Fibroblast of gingiva (primary cell): ENCODE data around the gene MCC.

ENCODE experiments used
- DNase-seq: peaks from one replicate; pipeline ENCODE4 v3.0.0-alpha.2; 2011; ENCODE audit warnings: low read depth

The MCC gene

GRCh38 chr5:113199122-113199905 is 288.9 kb downstream of the MCC start:
- peak; percentile 84 for DNase-seq

GRCh38 chr5:113197456-113198200 is 290.6 kb downstream of the MCC start:
- DNase-seq, result no peak

- peak; percentile 27 for DNase-seq
These were observed 292.5 kb downstream of the MCC start for GRCh38 chr5:113195771-113196170.

GRCh38 chr5:113195251-113195650 is 293.0 kb downstream of the MCC start:
- no peak for DNase-seq

- DNase-seq, result no peak
These were observed 293.7 kb downstream of the MCC start for GRCh38 chr5:113194591-113194990.

GRCh38 chr5:113194125-113194524 is 294.1 kb downstream of the MCC start:
- no peak for DNase-seq

- no peak for DNase-seq
These were observed 294.8 kb downstream of the MCC start for GRCh38 chr5:113193311-113193978.

- DNase-seq, result no peak
These were observed 295.7 kb downstream of the MCC start for GRCh38 chr5:113192541-113192940.

- no peak for DNase-seq
These were observed 297.9 kb downstream of the MCC start for GRCh38 chr5:113190347-113190746.

GRCh38 chr5:113189291-113189690 is 299.0 kb downstream of the MCC start:
- DNase-seq, result no peak

- no peak for DNase-seq
These were observed 299.8 kb downstream of the MCC start for GRCh38 chr5:113188436-113188835.

- DNase-seq, result no peak
These were observed 300.3 kb downstream of the MCC start for GRCh38 chr5:113187906-113188305.

GRCh38 chr5:113186061-113186460 is 302.2 kb downstream of the MCC start:
- no peak for DNase-seq

- no peak for DNase-seq
These were observed 304.6 kb downstream of the MCC start for GRCh38 chr5:113183694-113184093.

- DNase-seq, result no peak
These were observed 305.5 kb downstream of the MCC start for GRCh38 chr5:113182658-113183344.

GRCh38 chr5:113181853-113182490 is 306.3 kb downstream of the MCC start:
- DNase-seq, result no peak

- DNase-seq, result no peak
These were observed 306.8 kb downstream of the MCC start for GRCh38 chr5:113181409-113181808.

- DNase-seq, result peak; percentile 22
These were observed 309.1 kb downstream of the MCC start for GRCh38 chr5:113179156-113179555.

- no peak for DNase-seq
These were observed 310.0 kb downstream of the MCC start for GRCh38 chr5:113178073-113178779.

- no peak for DNase-seq
These were observed 311.0 kb downstream of the MCC start for GRCh38 chr5:113177225-113177624.

- DNase-seq, result no peak
These were observed 311.5 kb downstream of the MCC start for GRCh38 chr5:113176734-113177133.
